ENCODE measurements around the gene HS3ST4.

DNA sequence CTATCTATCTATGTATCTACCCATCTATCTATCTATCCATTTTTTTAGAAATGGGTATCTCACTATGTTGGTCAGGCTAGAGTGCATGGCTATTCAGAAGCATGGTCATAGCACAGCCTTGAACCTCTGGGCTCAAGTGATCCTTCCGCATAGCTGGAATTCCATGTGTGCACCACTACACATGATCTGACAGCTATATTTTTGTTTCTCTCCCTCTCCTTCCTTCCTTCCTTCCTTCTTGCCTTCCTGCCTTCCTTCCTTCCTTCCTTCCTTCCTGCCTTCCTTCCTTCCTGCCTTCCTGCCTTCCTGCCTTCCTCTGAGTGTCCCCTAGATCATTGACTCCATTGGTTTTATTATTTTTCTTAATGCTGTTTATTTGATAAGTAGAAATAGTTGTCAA lies 108.1 kb downstream of the HS3ST4 start:
- TF ChIP-seq ZNF274 (IDR thresholded peaks at IDR 0.05; ENCODE audit: borderline replicate concordance, extremely low read depth, low read length) (no peak), SRF (IDR thresholded peaks at IDR 0.05; ENCODE audit: low read depth, low read length) (no peak), CHD2 (IDR thresholded peaks at IDR 0.05; ENCODE audit: low read length) (no peak), KDM5A (IDR thresholded peaks at IDR 0.05; ENCODE audit: low read length) (no peak), POLR2A (IDR thresholded peaks at IDR 0.05; ENCODE audit: control extremely low read depth in 1 of 2, low read depth in 2 of 2, low read length in 2 of 2) (no peak), TBP (IDR thresholded peaks at IDR 0.05; ENCODE audit: low read depth, low read length) (no peak)
- TF ChIP-seq, protein P1, sequence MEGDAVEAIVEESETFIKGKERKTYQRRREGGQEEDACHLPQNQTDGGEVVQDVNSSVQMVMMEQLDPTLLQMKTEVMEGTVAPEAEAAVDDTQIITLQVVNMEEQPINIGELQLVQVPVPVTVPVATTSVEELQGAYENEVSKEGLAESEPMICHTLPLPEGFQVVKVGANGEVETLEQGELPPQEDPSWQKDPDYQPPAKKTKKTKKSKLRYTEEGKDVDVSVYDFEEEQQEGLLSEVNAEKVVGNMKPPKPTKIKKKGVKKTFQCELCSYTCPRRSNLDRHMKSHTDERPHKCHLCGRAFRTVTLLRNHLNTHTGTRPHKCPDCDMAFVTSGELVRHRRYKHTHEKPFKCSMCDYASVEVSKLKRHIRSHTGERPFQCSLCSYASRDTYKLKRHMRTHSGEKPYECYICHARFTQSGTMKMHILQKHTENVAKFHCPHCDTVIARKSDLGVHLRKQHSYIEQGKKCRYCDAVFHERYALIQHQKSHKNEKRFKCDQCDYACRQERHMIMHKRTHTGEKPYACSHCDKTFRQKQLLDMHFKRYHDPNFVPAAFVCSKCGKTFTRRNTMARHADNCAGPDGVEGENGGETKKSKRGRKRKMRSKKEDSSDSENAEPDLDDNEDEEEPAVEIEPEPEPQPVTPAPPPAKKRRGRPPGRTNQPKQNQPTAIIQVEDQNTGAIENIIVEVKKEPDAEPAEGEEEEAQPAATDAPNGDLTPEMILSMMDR (IDR thresholded peaks at IDR 0.05; ENCODE audit: control extremely low read depth in 1 of 3, insufficient read depth in 1 of 3, low read depth in 1 of 3, low read length in 3 of 3), result no peak
- TF ChIP-seq, protein P2, sequence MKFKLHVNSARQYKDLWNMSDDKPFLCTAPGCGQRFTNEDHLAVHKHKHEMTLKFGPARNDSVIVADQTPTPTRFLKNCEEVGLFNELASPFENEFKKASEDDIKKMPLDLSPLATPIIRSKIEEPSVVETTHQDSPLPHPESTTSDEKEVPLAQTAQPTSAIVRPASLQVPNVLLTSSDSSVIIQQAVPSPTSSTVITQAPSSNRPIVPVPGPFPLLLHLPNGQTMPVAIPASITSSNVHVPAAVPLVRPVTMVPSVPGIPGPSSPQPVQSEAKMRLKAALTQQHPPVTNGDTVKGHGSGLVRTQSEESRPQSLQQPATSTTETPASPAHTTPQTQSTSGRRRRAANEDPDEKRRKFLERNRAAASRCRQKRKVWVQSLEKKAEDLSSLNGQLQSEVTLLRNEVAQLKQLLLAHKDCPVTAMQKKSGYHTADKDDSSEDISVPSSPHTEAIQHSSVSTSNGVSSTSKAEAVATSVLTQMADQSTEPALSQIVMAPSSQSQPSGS (IDR thresholded peaks at IDR 0.05; ENCODE audit: low read length), result no peak
- TF ChIP-seq, protein P3, sequence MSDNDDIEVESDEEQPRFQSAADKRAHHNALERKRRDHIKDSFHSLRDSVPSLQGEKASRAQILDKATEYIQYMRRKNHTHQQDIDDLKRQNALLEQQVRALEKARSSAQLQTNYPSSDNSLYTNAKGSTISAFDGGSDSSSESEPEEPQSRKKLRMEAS (IDR thresholded peaks at IDR 0.05), result no peak
